Measurements from ENCODE around the gene CBX8. TPM values are rescaled to one million over a fixed set of nuclear protein-coding genes. Genes with fewer than 3 reads are reported as not detected.
A peak's percentile ranks its signal among the peaks of the same experiment; 100 is the strongest.

Gene CBX8
- total and polyA plus RNA-seq, 2 of the 13 experiments (the other 11 are each of a cell fraction or from before 2014, with no cell fraction given) = 0.34 to 12.6 TPM

GRCh38 chr17:79818026-79818758 is 21.3 kb upstream of the CBX8 start (continued):
- TF ChIP-seq, protein P1, sequence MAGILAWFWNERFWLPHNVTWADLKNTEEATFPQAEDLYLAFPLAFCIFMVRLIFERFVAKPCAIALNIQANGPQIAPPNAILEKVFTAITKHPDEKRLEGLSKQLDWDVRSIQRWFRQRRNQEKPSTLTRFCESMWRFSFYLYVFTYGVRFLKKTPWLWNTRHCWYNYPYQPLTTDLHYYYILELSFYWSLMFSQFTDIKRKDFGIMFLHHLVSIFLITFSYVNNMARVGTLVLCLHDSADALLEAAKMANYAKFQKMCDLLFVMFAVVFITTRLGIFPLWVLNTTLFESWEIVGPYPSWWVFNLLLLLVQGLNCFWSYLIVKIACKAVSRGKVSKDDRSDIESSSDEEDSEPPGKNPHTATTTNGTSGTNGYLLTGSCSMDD (CRISPR knock-in tag; IDR thresholded peaks at IDR 0.05) = no peak
- TF ChIP-seq DNMT1 (CRISPR knock-in tag; IDR thresholded peaks at IDR 0.05) = no peak
- no peak for TF ChIP-seq ZNF17 (CRISPR knock-in tag; IDR thresholded peaks at IDR 0.05)
- 0 out of 2 replicates have a peak, but pooled peaks have one; percentile 44 for TF ChIP-seq MEIS1 (CRISPR knock-in tag; IDR thresholded peaks at IDR 0.05; ENCODE audit: borderline replicate concordance)
- no peak; the same call in 1 of the 2 replicates for TF ChIP-seq PITX1 (CRISPR knock-in tag; IDR thresholded peaks at IDR 0.05)
- TF ChIP-seq NFE2L2 (IDR thresholded peaks at IDR 0.05; ENCODE audit: low read length) = no peak
- no peak for TF ChIP-seq KLF12 (CRISPR knock-in tag; IDR thresholded peaks at IDR 0.05; ENCODE audit: borderline replicate concordance)
- no peak for TF ChIP-seq MEIS2 (CRISPR knock-in tag; IDR thresholded peaks at IDR 0.05)
- peak; percentile 71; the same call in 1 of the 2 replicates for TF ChIP-seq ZBTB7A (CRISPR knock-in tag; IDR thresholded peaks at IDR 0.05)
- TF ChIP-seq ZFY (CRISPR knock-in tag; IDR thresholded peaks at IDR 0.05) = peak; percentile 40; the same call in 1 of the 2 replicates
- TF ChIP-seq, protein P2, sequence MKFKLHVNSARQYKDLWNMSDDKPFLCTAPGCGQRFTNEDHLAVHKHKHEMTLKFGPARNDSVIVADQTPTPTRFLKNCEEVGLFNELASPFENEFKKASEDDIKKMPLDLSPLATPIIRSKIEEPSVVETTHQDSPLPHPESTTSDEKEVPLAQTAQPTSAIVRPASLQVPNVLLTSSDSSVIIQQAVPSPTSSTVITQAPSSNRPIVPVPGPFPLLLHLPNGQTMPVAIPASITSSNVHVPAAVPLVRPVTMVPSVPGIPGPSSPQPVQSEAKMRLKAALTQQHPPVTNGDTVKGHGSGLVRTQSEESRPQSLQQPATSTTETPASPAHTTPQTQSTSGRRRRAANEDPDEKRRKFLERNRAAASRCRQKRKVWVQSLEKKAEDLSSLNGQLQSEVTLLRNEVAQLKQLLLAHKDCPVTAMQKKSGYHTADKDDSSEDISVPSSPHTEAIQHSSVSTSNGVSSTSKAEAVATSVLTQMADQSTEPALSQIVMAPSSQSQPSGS (CRISPR knock-in tag; IDR thresholded peaks at IDR 0.05) = peak; percentile 34; the same call in 1 of the 2 replicates
- no peak for TF ChIP-seq ZNF124 (CRISPR knock-in tag; IDR thresholded peaks at IDR 0.05)
- TF ChIP-seq PAX8 (CRISPR knock-in tag; IDR thresholded peaks at IDR 0.05; ENCODE audit: borderline replicate concordance) = no peak
- no peak for TF ChIP-seq E2F2 (CRISPR knock-in tag; IDR thresholded peaks at IDR 0.05; ENCODE audit: borderline replicate concordance)
- 0 out of 2 replicates have a peak, but pooled peaks have one; percentile 20 for TF ChIP-seq KDM3A (CRISPR knock-in tag; IDR thresholded peaks at IDR 0.05; ENCODE audit: low read depth)
- TF ChIP-seq PCBP1 (IDR thresholded peaks at IDR 0.05; ENCODE audit: borderline replicate concordance, low read depth, low read length) = no peak
- no peak for TF ChIP-seq KLF15 (CRISPR knock-in tag; IDR thresholded peaks at IDR 0.05; ENCODE audit: borderline replicate concordance)
- TF ChIP-seq CHD2 (IDR thresholded peaks at IDR 0.05; ENCODE audit: low read depth, low read length) = no peak
- TF ChIP-seq TFDP2 (CRISPR knock-in tag; IDR thresholded peaks at IDR 0.05) = no peak
- TF ChIP-seq, protein P3, sequence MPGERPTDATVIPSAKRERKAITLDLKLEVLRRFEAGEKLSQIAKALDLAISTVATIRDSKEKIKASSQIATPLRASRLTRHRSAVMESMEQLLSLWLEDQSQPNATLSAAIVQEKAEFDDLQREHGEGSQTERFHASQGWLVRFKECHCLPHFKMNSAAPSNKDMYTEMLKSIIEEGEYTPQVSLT (CRISPR knock-in tag; IDR thresholded peaks at IDR 0.05; ENCODE audit: borderline replicate concordance, low read depth) = no peak
- TF ChIP-seq KLF16 (CRISPR knock-in tag; IDR thresholded peaks at IDR 0.05) = no peak
- no peak; the same call in 1 of the 2 replicates for TF ChIP-seq PHF20 (CRISPR knock-in tag; IDR thresholded peaks at IDR 0.05)
- TF ChIP-seq KDM4B (CRISPR knock-in tag; IDR thresholded peaks at IDR 0.05) = 0 out of 2 replicates have a peak, but pooled peaks have one; percentile 20
- no peak for TF ChIP-seq ZNF33A (CRISPR knock-in tag; IDR thresholded peaks at IDR 0.05; ENCODE audit: borderline replicate concordance)
- TF ChIP-seq ZMAT5 (CRISPR knock-in tag; IDR thresholded peaks at IDR 0.05; ENCODE audit: borderline replicate concordance, low read depth) = no peak

Measured in HepG2 (cell line).